ENCODE measurements around the gene MINK1.

DNA sequence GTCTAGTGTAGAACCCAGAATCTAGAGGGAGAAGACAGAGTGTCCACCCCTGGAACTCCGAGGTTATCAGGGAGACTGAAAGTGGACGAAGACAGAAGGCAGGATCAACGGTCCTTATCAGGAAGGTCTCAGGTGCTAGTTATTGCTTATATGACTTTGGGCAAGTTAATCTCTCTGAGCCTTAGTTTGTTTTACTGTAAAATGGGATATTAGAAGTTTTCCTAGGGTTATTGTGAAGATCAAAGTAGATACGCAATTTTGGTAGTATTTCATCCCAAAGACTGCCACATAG is 108.1 kb downstream of the MINK1 start:
- TF ChIP-seq, protein P1, sequence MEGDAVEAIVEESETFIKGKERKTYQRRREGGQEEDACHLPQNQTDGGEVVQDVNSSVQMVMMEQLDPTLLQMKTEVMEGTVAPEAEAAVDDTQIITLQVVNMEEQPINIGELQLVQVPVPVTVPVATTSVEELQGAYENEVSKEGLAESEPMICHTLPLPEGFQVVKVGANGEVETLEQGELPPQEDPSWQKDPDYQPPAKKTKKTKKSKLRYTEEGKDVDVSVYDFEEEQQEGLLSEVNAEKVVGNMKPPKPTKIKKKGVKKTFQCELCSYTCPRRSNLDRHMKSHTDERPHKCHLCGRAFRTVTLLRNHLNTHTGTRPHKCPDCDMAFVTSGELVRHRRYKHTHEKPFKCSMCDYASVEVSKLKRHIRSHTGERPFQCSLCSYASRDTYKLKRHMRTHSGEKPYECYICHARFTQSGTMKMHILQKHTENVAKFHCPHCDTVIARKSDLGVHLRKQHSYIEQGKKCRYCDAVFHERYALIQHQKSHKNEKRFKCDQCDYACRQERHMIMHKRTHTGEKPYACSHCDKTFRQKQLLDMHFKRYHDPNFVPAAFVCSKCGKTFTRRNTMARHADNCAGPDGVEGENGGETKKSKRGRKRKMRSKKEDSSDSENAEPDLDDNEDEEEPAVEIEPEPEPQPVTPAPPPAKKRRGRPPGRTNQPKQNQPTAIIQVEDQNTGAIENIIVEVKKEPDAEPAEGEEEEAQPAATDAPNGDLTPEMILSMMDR (conservative IDR thresholded peaks at IDR 0.05), result no peak
- TF ChIP-seq EZH2 (IDR thresholded peaks at IDR 0.05; ENCODE audit: low read depth), result no peak

All from PC-9 (cell line).